CD4-positive, alpha-beta T cell (primary cell): ENCODE results near the gene ETFA. TPM values are rescaled to one million over a fixed set of nuclear protein-coding genes. Genes with fewer than 3 reads are reported as not detected.
"Not testable (repeated sequence)": the region's sequence is repeated elsewhere in the genome, so short reads cannot be mapped to it uniquely, and the experiment has no call there.

Experiments used
- ATAC-seq: fragments of 200-7000 bp; cut with Tn5 transposase; one replicate; pipeline ENCODE4 v1.10.0; 2022; ENCODE audit warnings: mild to moderate bottlenecking; ENCODE audit not compliant: poor library complexity
- CTCF ChIA-PET: fragments of 350-600 bp; sonication (Branson Sonifier 250); formaldehyde crosslinking; loops from one replicate; lab custom pipeline; 2021; ENCODE audit warnings: antibody characterized with exemption, inconsistent platforms; lab: Charles Lee
- POLR2A ChIA-PET: fragments of 350-600 bp; sonication (Branson Sonifier 250); formaldehyde crosslinking; loops from one replicate; lab custom pipeline; 2021; ENCODE audit warnings: antibody characterized with exemption, inconsistent platforms; lab: Charles Lee
- DNase-seq, 14 experiments: peaks; one replicate each; pipeline ENCODE4 v3.0.0-alpha.2; 2013 to 2020; ENCODE audit warnings: mixed read lengths in 2 of 14
- H3K27ac ChIP-seq, 2 donors: one replicate each; pipeline versions ENCODE4 v1.5.1 to v1.7.0; 2013; ENCODE audit warnings: low read length in 2 of 2, low read depth in 1 of 2, mild to moderate bottlenecking in 1 of 2
- H3K27me3 ChIP-seq, 2 experiments: 1 replicate in 1 of 2; 2 replicates in 1 of 2; pipeline versions ENCODE4 v1.6.1 to v1.7.0; 2013; ENCODE audit warnings: low read length in 2 of 2, control low read depth in 1 of 2, mild to moderate bottlenecking in 1 of 2, moderate library complexity in 1 of 2; ENCODE audit not compliant: insufficient read depth in 2 of 2, control insufficient read depth in 1 of 2
- H3K36me3 ChIP-seq: one replicate; pipeline ENCODE4 v1.6.1; 2013; ENCODE audit warnings: low read length, control low read depth; ENCODE audit not compliant: insufficient read depth
- H3K4me1 ChIP-seq: one replicate; pipeline ENCODE4 v1.6.1; 2013; ENCODE audit warnings: low read length, control low read depth; ENCODE audit not compliant: insufficient read depth
- H3K4me3 ChIP-seq: one replicate; pipeline ENCODE4 v1.5.1; 2013; ENCODE audit warnings: mild to moderate bottlenecking, low read length, moderate library complexity
- H3K9me3 ChIP-seq, 2 experiments: 1 replicate in 1 of 2; 2 replicates in 1 of 2; pipeline versions ENCODE4 v1.6.1 to v1.7.0; 2013; ENCODE audit warnings: low read length in 2 of 2, mild to moderate bottlenecking in 2 of 2, control low read depth in 1 of 2, moderate library complexity in 1 of 2; ENCODE audit not compliant: control insufficient read depth in 1 of 2, insufficient read depth in 1 of 2
- H3K27ac Mint-ChIP-seq: one replicate; pipeline ENCODE4 v1.8.0; 2020; ENCODE audit warnings: mixed read lengths
- H3K27me3 Mint-ChIP-seq: one replicate; pipeline ENCODE4 v1.8.0; 2021; ENCODE audit warnings: mixed read lengths
- H3K36me3 Mint-ChIP-seq: one replicate; pipeline ENCODE4 v1.8.0; 2021; ENCODE audit warnings: low read depth, mixed read lengths
- H3K4me1 Mint-ChIP-seq: one replicate; pipeline ENCODE4 v1.8.0; 2021; ENCODE audit warnings: low read depth, mixed read lengths
- H3K4me3 Mint-ChIP-seq: one replicate; pipeline ENCODE4 v1.8.0; 2020; ENCODE audit warnings: mild to moderate bottlenecking, mixed read lengths
- H3K9me3 Mint-ChIP-seq: one replicate; pipeline ENCODE4 v1.8.0; 2020; ENCODE audit warnings: mixed read lengths
- intact Hi-C, 2 experiments: fragments of 100-400 bp; cut with DNase I in 1 of 2; cut with micrococcal nuclease in 1 of 2; formaldehyde crosslinking; loops; one replicate each; pipeline versions ENCODE4 v1.15.1 to v1.9.0; 2023 to 2025; cut with DNase I, micrococcal nuclease
- total RNA-seq, 174 experiments: library from RNA in 2 of 174; stranded (reverse) in 2 of 174; gene quantifications; one replicate each; pipeline ENCODE4 v1.2.3 and lab custom pipeline; 2021 to 2026
- TF ChIP-seq, protein P1 (sequence below): fragments of 200-600 bp; IDR thresholded peaks from one replicate; pipeline ENCODE4 v1.8.0; 2022; ENCODE audit warnings: antibody characterized with exemption, mild to moderate bottlenecking

ETFA gene
- total RNA-seq, 2 experiments from 2014 or later, result 11.4 to 15.2 TPM

DNA sequence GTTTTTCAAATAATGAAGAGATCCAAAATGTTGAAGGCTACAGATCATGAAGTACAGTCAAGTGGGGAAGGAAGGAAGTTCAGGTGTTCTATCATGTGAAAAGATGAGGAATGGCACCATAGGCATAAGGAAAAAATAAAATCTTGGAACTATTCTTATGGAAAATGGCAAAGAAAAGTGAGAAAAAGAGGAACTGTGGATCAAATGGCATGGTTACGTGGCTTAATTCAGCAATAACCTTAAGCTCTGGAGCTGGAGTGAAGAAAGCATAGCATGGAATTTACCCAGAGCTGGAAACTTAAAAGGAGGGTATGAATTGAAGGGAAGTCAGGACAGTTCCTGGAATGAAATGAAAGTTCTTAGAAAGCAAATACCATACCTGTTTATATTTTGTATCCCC lies 14.4 kb downstream of the ETFA start:
- Mint-ChIP-seq H3K4me1 (peaks cover 14% of the 10 kb centered on the region), H3K4me3 (no peak overlapping the region), H3K36me3 (peaks cover 11% of the 10 kb centered on the region), H3K27me3 (no peaks in the 10 kb centered on the region), H3K9me3 (no peaks in the 10 kb centered on the region), H3K27ac (no peak overlapping the region)
- Histone ChIP-seq H3K4me1 (no peaks in the 10 kb centered on the region), H3K36me3 (peaks cover 3% of the 10 kb centered on the region), H3K27ac (no peak overlapping the region), H3K4me3 (no peak overlapping the region), H3K9me3 (no peaks in the 10 kb centered on the region), H3K27me3 (no peaks in the 10 kb centered on the region)
- ChIA-PET POLR2A (no interaction called here), CTCF (interaction anchor here (0.5 to 2.2 kb wide), 2 partner anchors 8 to 12 kb away, joined by 3 to 6 read pairs; no protein-coding TSS in a partner anchor)
- intact Hi-C loops, result no loop called here
- no peak for DNase-seq
- no peak for ATAC-seq
- TF ChIP-seq, protein P1, sequence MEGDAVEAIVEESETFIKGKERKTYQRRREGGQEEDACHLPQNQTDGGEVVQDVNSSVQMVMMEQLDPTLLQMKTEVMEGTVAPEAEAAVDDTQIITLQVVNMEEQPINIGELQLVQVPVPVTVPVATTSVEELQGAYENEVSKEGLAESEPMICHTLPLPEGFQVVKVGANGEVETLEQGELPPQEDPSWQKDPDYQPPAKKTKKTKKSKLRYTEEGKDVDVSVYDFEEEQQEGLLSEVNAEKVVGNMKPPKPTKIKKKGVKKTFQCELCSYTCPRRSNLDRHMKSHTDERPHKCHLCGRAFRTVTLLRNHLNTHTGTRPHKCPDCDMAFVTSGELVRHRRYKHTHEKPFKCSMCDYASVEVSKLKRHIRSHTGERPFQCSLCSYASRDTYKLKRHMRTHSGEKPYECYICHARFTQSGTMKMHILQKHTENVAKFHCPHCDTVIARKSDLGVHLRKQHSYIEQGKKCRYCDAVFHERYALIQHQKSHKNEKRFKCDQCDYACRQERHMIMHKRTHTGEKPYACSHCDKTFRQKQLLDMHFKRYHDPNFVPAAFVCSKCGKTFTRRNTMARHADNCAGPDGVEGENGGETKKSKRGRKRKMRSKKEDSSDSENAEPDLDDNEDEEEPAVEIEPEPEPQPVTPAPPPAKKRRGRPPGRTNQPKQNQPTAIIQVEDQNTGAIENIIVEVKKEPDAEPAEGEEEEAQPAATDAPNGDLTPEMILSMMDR, result no peak

DNA sequence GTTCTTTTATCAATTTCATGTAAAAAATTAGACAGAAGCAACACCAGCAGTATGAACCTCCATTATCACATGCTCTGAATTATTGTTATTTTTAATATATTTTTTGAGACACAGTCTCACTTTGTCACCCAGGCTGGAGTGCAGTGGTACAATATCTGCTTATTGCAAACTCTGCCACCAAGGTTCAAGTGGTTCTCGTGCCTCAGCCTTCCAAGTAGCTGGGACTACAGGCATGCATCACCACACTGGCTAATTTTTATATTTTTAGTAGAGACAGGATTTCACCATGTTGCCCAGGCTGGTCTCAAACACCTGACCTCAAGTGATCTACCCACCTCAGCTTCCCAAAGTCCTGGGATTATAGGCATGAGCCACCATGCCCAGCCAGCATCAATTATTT lies 16.8 kb downstream of the ETFA start:
- H3K27me3 Mint-ChIP-seq, H3K4me3 ChIP-seq, ATAC-seq, POLR2A ChIA-PET, H3K4me3 Mint-ChIP-seq, H3K9me3 ChIP-seq, H3K36me3 ChIP-seq, H3K9me3 Mint-ChIP-seq, intact Hi-C loops, H3K4me1 ChIP-seq, H3K27me3 ChIP-seq, H3K27ac ChIP-seq, DNase-seq: not testable (repeated sequence)
- H3K4me1 Mint-ChIP-seq, result peaks cover 18% of the 10 kb centered on the region
- H3K27ac Mint-ChIP-seq, result peak overlapping the region; percentile 25
- peaks cover 15% of the 10 kb centered on the region for H3K36me3 Mint-ChIP-seq
- CTCF ChIA-PET, result interaction anchor here (0.5 kb wide), 1 partner anchor 18 kb away, joined by 4 read pairs; no protein-coding TSS in a partner anchor

DNA sequence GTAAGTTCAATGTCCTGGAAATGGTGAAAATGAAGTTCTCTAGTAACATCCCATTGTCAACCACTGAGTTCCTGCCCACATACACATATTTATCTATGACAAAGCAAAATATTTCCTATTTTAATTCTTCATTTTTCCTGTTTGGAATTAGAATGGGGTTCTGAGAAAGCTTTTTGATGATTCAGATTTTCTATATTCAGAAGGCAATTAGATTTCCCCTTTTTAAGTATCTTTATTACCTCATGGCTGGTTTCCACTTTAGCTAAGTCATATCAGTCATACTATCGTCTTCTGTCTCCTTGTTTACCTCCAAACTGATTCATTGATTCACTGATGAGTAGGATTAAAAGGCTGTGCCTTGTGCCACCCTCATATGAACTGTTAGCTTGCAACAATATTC lies 17.9 kb downstream of the ETFA start:
- intact Hi-C loops, result no loop called here
- Histone ChIP-seq H3K36me3 (peaks cover 3% of the 10 kb centered on the region), H3K9me3 (no peaks in the 10 kb centered on the region), H3K4me3 (no peak overlapping the region), H3K27ac (no peak overlapping the region), H3K27me3 (no peaks in the 10 kb centered on the region), H3K4me1 (no peaks in the 10 kb centered on the region)
- Mint-ChIP-seq H3K4me1 (peaks cover 18% of the 10 kb centered on the region), H3K36me3 (peaks cover 15% of the 10 kb centered on the region), H3K4me3 (no peak overlapping the region), H3K9me3 (no peaks in the 10 kb centered on the region), H3K27me3 (no peaks in the 10 kb centered on the region), H3K27ac (peak overlapping the region; percentile 25)
- DNase-seq (no peak), ATAC-seq (no peak)
- ChIA-PET POLR2A (no interaction called here), CTCF (no interaction called here)
- TF ChIP-seq, protein P1, result no peak

DNA sequence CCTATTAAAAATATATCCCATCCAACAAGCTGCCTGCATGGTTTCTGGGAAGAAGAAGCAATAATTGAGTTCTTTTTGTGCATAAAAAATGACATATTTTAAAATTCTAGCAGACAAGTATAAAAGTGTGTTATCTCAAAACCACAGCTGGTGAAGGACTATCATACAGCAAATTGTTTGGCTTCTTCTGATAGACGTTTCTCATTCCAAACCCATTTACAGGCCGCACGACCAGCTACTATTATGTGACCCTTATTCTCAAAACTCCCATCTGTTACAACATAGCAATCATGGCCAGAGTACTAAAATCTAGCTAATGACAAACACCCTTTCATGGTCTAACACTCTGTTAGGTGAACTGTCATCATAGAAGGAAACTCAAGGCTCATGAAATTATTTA lies 21.7 kb downstream of the ETFA start:
- Histone ChIP-seq H3K4me1 (peaks cover 3% of the 10 kb centered on the region), H3K9me3 (no peaks in the 10 kb centered on the region), H3K27ac (no peak overlapping the region), H3K36me3 (no peaks in the 10 kb centered on the region), H3K27me3 (no peaks in the 10 kb centered on the region), H3K4me3 (no peak overlapping the region)
- TF ChIP-seq, protein P1, result no peak
- Mint-ChIP-seq H3K4me3 (no peak overlapping the region), H3K9me3 (no peaks in the 10 kb centered on the region), H3K27me3 (no peaks in the 10 kb centered on the region), H3K36me3 (peaks cover 30% of the 10 kb centered on the region), H3K4me1 (peaks cover 38% of the 10 kb centered on the region), H3K27ac (peak overlapping the region; percentile 10)
- ChIA-PET CTCF (no interaction called here), POLR2A (no interaction called here)
- DNase-seq, result no peak
- intact Hi-C loops, result loop anchor here in 1 of 2 experiments (5.0 kb wide), 1 partner anchor 48 kb away; the partner anchor contains the start of gene ISL2
- ATAC-seq, result no peak
